Stimulated activated CD4-positive, alpha-beta T cell treated with anti-CD3 and anti-CD28 coated beads, TNF-alpha, amount 100 ng/mL, for 48 hours (primary cell): ENCODE measurements around the gene HOXA6.
A peak's percentile ranks its signal among the peaks of the same experiment; 100 is the strongest.

Experiments used
- DNase-seq, 3 donors: peaks; one replicate each; pipeline ENCODE4 v3.0.0-alpha.2; 2020; ENCODE audit warnings: low read depth in 3 of 3

HOXA6 gene

DNA sequence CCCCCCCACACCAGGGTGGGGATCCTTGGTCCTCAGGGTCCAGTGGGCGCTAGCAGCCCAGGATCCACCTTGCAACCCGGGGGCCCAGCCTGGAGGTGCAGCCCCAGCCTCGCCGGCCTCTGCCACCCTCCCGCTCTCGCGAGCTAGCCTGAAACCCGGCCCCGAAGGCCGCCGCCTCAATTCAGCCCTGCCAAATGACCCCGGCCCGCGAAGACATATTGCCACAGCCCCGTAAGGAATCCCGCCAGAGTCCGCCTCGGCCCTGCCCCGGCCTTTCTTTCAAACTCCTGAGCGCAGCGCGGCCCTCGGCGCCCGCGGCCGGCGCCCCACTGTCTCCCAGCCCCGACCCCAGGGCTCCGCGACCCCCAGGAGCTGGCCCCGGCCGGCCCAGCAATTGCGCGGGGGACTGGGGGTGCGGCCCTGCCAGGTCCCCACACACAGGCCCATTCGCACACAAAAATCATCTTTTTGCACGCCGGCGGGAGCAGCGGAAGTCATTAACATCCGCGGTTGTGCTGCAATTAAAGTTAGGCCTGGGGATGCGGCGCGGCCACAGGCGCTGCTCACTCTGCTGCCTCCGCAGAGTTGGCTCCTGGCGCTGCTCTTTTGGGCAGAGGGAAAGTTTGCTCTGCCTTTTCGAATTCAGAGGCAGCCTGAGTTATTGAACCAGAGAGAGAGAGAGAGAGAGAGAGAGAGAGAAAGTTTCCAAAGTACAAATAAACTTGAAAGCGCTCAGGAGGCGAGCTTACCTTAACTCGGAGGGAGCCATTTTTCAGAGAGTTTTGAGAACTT is 8.0 kb downstream of the HOXA6 start:
- DNase-seq: no peak

DNA sequence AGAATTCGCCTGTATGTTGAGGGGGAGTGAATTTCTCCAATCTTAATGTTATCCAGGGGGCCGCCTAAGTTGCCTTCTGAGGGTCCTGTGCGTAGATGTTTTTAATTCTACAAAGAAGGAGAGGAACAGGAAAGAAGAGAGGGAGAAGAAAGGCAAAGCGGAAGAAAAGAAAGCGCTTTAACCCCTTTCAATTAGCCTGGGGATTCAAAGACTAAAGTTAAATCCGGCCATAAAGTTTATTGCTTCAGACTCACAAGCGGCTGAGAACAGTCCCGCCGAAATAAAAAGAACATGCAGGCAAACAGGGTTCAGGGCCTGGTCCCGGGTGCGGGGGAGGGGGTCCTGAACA is 8.6 kb downstream of the HOXA6 start:
- no peak for DNase-seq

GRCh38 chr7:27138472-27138871 is 9.1 kb downstream of the HOXA6 start:
- DNase-seq: no peak

DNA sequence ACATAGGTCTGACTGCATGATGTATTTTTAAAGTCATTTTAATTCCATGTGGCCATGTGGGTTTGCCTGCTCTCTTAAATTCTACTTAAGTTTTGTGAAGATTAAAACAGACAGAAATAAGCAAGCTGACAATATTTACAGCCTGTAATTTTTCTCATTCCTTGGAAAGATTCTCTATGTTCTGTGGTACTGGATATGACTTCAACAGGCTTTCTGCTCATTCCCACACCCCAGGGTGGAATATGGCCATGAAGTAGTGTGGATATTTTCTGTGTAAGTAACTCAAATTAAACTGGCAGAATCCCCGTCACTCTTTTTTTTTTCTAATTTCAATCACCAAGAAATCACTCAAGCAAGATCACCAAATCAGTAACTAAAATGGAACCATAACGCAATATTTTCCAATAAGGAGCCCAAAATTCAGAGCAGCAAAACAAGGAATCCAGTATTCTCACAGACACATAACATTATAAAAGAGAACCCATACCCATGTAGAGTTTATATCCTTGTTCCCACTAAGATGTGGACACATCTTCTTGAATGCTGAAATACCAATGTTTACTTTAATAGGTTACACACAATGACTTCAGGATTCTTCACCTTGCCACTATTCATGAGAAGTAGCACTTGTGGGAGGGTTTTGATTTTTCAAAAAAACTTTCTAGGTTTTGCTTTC is 9.8 kb downstream of the HOXA6 start:
- DNase-seq: no peak

GRCh38 chr7:27134392-27134791 is 13.2 kb downstream of the HOXA6 start:
- no peak for DNase-seq

- DNase-seq: no peak
These were observed 14.0 kb downstream of the HOXA6 start for GRCh38 chr7:27133409-27134231.

- DNase-seq: no peak
These were observed 14.6 kb downstream of the HOXA6 start for GRCh38 chr7:27132978-27133377.

GRCh38 chr7:27132214-27132613 is 15.4 kb downstream of the HOXA6 start:
- DNase-seq: no peak

GRCh38 chr7:27131390-27131819 is 16.2 kb downstream of the HOXA6 start:
- DNase-seq: no peak

DNA sequence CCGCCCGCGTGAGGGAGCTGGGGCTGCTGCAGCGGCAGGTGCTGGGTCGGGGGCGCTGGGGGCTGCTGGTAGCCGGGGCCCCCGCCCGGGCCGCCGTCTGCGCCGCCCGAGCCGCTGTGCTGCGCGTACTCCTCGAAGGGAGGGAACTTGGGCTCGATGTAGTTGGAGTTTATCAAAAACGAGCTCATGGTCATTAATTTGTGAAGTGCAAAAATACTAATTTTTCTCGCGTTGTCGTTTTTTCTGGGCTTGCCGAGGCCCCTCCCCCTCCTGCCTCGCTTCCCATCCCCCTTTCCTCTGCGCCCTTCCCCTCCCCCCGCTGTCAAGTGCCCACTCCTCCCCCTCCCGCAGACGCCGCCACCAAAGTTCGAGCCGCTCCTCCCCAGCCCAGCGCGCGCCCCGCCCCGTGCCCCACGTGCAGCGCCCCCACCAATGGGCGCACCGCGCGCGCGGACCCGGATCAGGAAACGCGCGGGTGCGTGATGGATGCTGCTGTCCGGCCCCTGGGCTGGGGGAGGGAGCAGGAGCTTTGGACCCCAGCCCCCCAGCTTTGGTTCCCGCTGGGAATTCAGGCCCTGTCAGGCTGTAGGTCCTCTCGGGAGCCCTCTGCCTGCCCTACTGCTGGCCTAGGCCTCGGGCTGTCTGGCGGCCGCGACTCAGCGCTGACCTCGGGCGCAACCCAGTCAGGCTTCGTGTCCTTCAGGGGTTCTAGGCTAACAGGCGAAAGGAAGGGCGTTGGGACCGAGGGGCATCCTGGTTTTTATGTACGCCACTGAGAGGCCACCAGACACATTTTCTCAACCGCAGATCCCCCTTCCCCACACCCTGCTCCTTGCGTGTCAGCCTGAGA is 16.8 kb downstream of the HOXA6 start, which contains the start of gene HOXA4:
HOXA4 (minus strand) TSS at position 218 of the 850 bp plus-strand sequence; CDS start at position 194, 24 bp downstream.
- DNase-seq: peak; percentile 45 to 68 (median 64)

DNA sequence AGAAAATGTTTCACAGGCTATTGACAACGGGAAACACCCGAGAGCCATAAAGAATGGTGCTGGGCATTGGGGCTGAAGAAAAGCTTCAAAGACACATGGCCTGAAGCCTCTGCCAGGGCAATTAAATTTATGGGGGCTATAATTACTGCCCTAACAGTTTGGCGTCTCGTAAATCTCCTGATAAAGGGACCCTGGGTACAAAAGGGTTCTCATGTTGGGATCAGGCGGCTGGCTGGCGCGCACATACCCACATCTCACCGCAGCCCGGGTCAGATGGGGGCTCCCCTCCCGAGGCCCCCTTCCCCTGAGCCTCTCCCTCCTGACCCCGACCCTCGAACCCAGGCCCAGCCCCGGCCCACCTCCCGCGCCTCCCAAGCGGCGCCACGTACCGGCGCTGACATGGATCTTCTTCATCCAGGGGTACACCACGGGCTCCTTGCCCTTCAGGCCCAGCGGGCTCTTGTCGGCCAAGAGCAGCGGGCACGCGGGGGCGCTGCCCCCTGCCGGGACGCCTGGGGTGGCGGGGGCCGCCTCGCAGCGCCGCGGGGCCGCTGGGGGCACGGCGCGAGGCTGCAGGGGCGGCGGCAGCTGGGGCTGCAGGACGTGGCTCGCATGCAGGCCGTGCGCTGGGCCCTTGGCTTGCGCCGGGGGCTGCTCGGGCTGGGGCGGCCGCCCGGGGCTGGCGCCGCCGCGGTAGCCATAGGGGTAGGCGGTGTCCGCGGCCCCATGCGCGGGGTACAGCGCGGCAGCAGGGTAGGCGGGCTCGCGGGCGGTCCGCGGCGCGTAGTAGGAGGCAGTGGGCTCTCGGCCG is 17.6 kb downstream of the HOXA6 start:
- DNase-seq: no peak

- no peak for DNase-seq
These were observed 18.5 kb downstream of the HOXA6 start for GRCh38 chr7:27128776-27129728.

DNA sequence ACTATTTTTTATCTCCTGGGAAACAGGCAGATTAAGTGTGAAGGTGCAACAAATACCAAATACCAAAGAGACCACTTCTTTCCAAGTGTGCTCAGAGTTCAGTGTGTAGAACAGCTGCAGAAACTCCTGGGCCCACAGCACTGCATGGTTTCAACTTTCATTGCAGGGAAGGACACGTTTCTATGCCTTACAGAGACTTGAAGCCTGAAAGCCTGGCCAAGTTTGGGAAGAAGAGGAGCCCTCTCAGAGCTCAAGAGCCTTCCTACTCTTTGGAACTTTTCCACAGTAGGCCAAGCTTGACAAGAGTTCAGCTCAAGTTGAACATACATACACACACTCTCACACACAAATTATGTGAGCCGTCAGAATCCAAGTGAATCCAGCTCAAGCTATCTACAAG is 19.5 kb downstream of the HOXA6 start:
- no peak for DNase-seq

- no peak for DNase-seq
These were observed 20.8 kb downstream of the HOXA6 start for GRCh38 chr7:27126596-27127327.

- DNase-seq: no peak
These were observed 21.6 kb downstream of the HOXA6 start for GRCh38 chr7:27125986-27126394.

- DNase-seq: no peak
These were observed 22.5 kb downstream of the HOXA6 start for GRCh38 chr7:27124902-27125689.

DNA sequence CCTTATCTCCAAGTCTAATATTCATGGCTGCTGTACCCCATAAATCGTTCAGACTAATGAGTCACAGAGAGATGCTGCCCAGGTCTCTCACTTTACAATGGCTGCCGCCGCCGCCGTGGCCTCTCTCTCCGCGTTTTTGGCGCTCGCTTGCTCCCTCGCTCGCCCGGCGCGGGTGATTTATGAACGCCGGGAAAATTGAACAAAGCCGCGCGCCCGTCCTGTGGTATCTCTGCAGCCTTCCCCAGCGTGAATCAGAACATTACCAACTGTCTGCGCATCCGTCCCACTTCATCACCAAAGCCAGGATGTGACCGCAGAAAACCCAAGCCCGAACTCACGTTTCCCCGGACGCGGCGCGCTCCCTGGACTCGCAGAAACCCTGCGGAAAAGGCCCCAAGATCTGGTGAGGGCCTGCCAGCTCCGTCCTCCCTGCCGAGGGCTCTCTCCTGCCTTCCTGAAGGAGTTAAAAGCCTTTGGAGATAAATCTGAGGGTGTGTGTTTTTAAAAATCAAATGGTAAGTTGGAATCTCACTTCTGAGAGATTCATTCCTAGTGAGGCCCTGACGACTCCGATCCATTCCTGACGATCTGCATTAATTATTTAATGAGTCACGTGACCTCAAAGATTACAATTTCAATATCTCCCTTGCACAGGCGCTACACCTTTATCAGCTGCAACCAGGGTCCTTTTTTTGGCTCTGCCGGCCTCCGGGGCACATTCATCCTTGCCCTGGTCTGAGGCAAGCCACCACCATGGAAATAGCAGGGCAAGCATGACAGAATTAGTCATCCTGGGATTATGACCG is 23.3 kb downstream of the HOXA6 start:
- DNase-seq: no peak
